ENCODE results near the gene RAD51AP2.

DNA sequence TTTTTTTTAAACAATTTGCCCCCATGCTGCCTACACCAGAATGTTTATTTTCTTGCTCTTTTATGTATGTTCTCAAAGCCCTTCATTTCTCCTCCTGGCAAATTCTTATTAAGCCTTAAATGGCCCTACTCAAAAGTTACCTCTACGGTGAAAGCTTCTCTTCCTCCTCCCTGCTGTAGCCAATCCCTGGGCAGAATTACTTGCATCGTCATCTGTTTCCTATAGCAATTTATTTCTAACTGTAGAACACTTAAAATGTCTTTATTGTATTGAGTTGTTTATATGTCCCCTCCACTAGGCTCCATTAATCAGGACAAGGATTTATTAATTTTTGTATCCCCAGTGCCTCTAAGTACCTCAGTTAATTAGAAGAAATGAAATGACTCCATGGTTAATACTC is 2.5 kb upstream of the RAD51AP2 start:
- TF ChIP-seq, protein P1, sequence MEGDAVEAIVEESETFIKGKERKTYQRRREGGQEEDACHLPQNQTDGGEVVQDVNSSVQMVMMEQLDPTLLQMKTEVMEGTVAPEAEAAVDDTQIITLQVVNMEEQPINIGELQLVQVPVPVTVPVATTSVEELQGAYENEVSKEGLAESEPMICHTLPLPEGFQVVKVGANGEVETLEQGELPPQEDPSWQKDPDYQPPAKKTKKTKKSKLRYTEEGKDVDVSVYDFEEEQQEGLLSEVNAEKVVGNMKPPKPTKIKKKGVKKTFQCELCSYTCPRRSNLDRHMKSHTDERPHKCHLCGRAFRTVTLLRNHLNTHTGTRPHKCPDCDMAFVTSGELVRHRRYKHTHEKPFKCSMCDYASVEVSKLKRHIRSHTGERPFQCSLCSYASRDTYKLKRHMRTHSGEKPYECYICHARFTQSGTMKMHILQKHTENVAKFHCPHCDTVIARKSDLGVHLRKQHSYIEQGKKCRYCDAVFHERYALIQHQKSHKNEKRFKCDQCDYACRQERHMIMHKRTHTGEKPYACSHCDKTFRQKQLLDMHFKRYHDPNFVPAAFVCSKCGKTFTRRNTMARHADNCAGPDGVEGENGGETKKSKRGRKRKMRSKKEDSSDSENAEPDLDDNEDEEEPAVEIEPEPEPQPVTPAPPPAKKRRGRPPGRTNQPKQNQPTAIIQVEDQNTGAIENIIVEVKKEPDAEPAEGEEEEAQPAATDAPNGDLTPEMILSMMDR (IDR thresholded peaks at IDR 0.05), result no peak
- TF ChIP-seq POLR2A (IDR thresholded peaks at IDR 0.05), result no peak
